Neural cell (in vitro differentiated cells): Measurements from ENCODE around the gene MDN1. TPM values are rescaled to one million over a fixed set of nuclear protein-coding genes. Genes with fewer than 3 reads are reported as not detected.

Source experiments
- H2AFZ ChIP-seq: fragments of 200-600, 300-800 bp; sonication (generic), shearing (Covaris generic); 2 replicates; pipeline ENCODE4 v1.6.0; 2014; ENCODE audit warnings: low read depth, mild to moderate bottlenecking, antibody characterized with exemption, low read length, moderate library complexity
- H3F3A ChIP-seq: fragments of 200-600 bp; shearing (Covaris generic); 2 replicates; pipeline ENCODE4 v1.6.1; 2016; ENCODE audit warnings: mild to moderate bottlenecking, moderate library complexity, mixed read lengths, antibody characterized with exemption, low read length; ENCODE audit not compliant: insufficient read depth, poor library complexity, severe bottlenecking
- H3K27ac ChIP-seq: fragments of 200-600, 300-800 bp; sonication (generic), shearing (Covaris generic); 2 replicates; pipeline ENCODE4 v1.5.1; 2014; ENCODE audit warnings: mild to moderate bottlenecking, low read length, moderate library complexity
- H3K27me3 ChIP-seq: fragments of 300-800, 200-600 bp; sonication (generic), shearing (Covaris generic); 2 replicates; pipeline ENCODE4 v1.6.0; 2014; ENCODE audit warnings: mild to moderate bottlenecking, low read depth, low read length, moderate library complexity; ENCODE audit not compliant: insufficient read depth
- H3K36me3 ChIP-seq: fragments of 300-800, 200-600 bp; sonication (generic), shearing (Covaris generic); 2 replicates; pipeline ENCODE4 v1.5.1; 2014; ENCODE audit warnings: mild to moderate bottlenecking, antibody characterized with exemption, low read length, moderate library complexity; ENCODE audit not compliant: insufficient read depth
- H3K4me2 ChIP-seq: fragments of 300-800, 200-600 bp; sonication (generic), shearing (Covaris generic); 2 replicates; pipeline ENCODE4 v1.6.0; 2014; ENCODE audit warnings: mild to moderate bottlenecking, low read length
- H3K4me3 ChIP-seq: fragments of 300-800, 200-600 bp; sonication (generic), shearing (Covaris generic); 2 replicates; pipeline ENCODE4 v1.5.1; 2014; ENCODE audit warnings: mild to moderate bottlenecking, low read length, moderate library complexity
- H3K79me2 ChIP-seq: fragments of 200-600 bp; shearing (Covaris generic); replicated peaks from 2 replicates; pipeline ENCODE4 v1.6.0; 2014; ENCODE audit warnings: mild to moderate bottlenecking, low read length, moderate library complexity; ENCODE audit not compliant: insufficient read depth
- H3K9ac ChIP-seq: fragments of 300-800, 200-600 bp; sonication (generic), shearing (Covaris generic); 2 replicates; pipeline ENCODE4 v1.6.1; 2016; ENCODE audit warnings: mild to moderate bottlenecking, low read length, mixed read lengths
- H3K9me2 ChIP-seq: fragments of 200-600 bp; shearing (Covaris generic); 2 replicates; pipeline ENCODE4 v1.6.1; 2016; ENCODE audit warnings: mild to moderate bottlenecking, low read length, mixed read lengths; ENCODE audit not compliant: insufficient read depth
- H3K9me3 ChIP-seq: fragments of 200-600, 300-800 bp; sonication (generic), shearing (Covaris generic); 2 replicates; pipeline ENCODE4 v1.6.1; 2016; ENCODE audit warnings: mild to moderate bottlenecking, mixed run types, low read length, moderate library complexity, mixed read lengths
- H4K20me1 ChIP-seq: fragments of 200-600 bp; shearing (Covaris generic); 2 replicates; pipeline ENCODE4 v1.6.1; 2016; ENCODE audit warnings: mild to moderate bottlenecking, mixed run types; ENCODE audit not compliant: insufficient read depth
- EP300 ChIP-seq: fragments of 450-650 bp; conservative IDR thresholded peaks from 2 replicates; pipeline ENCODE4 v1.6.1; 2014; ENCODE audit warnings: antibody characterized with exemption, mild to moderate bottlenecking, moderate library complexity; ENCODE audit not compliant: poor library complexity, severe bottlenecking
- MXI1 ChIP-seq: fragments of 450-650 bp; conservative IDR thresholded peaks from 2 replicates; pipeline ENCODE4 v1.6.1; 2014; ENCODE audit warnings: antibody characterized with exemption, mild to moderate bottlenecking; ENCODE audit not compliant: poor library complexity, severe bottlenecking
- POLR2AphosphoS5 ChIP-seq: IDR thresholded peaks from 2 replicates; pipeline ENCODE4 v1.6.1; 2012
- RAD21 ChIP-seq: fragments of 450-650 bp; conservative IDR thresholded peaks from 2 replicates; pipeline ENCODE4 v1.6.1; 2014; ENCODE audit warnings: antibody characterized with exemption, mild to moderate bottlenecking, moderate library complexity
- SMC3 ChIP-seq: fragments of 450-650 bp; conservative IDR thresholded peaks from 2 replicates; pipeline ENCODE4 v1.6.1; 2014; ENCODE audit warnings: antibody characterized with exemption, mild to moderate bottlenecking, moderate library complexity; ENCODE audit not compliant: poor library complexity
- TAF1 ChIP-seq: IDR thresholded peaks from 2 replicates; pipeline ENCODE4 v1.6.1; 2012; ENCODE audit warnings: low read depth
- polyA plus RNA-seq: library from polyadenylated mRNA; depleted of rRNA; stranded (reverse); fragments of >200 nt; gene quantifications from 2 replicates; pipeline ENCODE4 v1.2.3, GENCODE V29; 2014
- TF ChIP-seq, protein P1 (sequence below): fragments of 450-650 bp; IDR thresholded peaks from 2 replicates; pipeline ENCODE4 v1.5.1; 2014; ENCODE audit warnings: antibody characterized with exemption, mild to moderate bottlenecking, moderate library complexity; ENCODE audit not compliant: poor library complexity, severe bottlenecking
- TF ChIP-seq, protein P2 (sequence below): IDR thresholded peaks from 2 replicates; pipeline ENCODE4 v1.6.1; 2012; ENCODE audit warnings: borderline replicate concordance

The MDN1 gene
- polyA plus RNA-seq, 1 donor from 2014 or later: 17.8 TPM

DNA sequence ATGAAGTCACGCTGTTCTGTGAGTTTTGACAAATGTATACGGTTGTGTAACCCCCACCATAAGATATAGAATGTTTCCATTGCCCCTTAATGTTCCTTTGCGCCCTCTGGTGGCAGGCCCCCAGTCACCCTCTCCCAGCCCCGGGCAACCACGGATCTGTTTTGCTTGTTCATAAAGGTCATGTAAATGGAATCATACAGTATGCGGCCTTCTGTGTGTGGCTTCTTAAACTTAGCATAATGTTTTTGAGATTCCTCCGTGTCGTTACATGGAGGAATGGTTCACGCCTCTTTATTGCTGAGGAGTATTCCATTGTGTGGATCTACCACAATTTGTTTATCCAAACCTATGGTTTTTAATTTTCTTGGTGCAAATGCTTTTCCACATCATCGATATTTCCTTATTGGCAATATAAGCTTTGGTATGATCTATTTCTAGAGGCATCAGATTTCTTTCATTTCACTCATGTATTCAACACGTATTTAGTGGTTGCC, 209.4 kb downstream of the MDN1 start:
- Histone ChIP-seq H4K20me1 (no peaks in the 10 kb centered on the region), H2AFZ (no peak overlapping the region), H3K27me3 (no peaks in the 10 kb centered on the region), H3K9me2 (no peaks in the 10 kb centered on the region), H3K9ac (no peak overlapping the region), H3K9me3 (no peaks in the 10 kb centered on the region), H3F3A (no peaks in the 10 kb centered on the region), H3K27ac (no peak overlapping the region), H3K4me2 (no peak overlapping the region), H3K4me3 (no peak overlapping the region), H3K36me3 (no peaks in the 10 kb centered on the region), H3K79me2 (no peaks in the 10 kb centered on the region)
- TF ChIP-seq SMC3 (peak; percentile 57), MXI1 (no peak), POLR2AphosphoS5 (no peak), RAD21 (peak; percentile 16), EP300 (no peak)
- TF ChIP-seq, protein P1, sequence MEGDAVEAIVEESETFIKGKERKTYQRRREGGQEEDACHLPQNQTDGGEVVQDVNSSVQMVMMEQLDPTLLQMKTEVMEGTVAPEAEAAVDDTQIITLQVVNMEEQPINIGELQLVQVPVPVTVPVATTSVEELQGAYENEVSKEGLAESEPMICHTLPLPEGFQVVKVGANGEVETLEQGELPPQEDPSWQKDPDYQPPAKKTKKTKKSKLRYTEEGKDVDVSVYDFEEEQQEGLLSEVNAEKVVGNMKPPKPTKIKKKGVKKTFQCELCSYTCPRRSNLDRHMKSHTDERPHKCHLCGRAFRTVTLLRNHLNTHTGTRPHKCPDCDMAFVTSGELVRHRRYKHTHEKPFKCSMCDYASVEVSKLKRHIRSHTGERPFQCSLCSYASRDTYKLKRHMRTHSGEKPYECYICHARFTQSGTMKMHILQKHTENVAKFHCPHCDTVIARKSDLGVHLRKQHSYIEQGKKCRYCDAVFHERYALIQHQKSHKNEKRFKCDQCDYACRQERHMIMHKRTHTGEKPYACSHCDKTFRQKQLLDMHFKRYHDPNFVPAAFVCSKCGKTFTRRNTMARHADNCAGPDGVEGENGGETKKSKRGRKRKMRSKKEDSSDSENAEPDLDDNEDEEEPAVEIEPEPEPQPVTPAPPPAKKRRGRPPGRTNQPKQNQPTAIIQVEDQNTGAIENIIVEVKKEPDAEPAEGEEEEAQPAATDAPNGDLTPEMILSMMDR: peak; percentile 43

DNA sequence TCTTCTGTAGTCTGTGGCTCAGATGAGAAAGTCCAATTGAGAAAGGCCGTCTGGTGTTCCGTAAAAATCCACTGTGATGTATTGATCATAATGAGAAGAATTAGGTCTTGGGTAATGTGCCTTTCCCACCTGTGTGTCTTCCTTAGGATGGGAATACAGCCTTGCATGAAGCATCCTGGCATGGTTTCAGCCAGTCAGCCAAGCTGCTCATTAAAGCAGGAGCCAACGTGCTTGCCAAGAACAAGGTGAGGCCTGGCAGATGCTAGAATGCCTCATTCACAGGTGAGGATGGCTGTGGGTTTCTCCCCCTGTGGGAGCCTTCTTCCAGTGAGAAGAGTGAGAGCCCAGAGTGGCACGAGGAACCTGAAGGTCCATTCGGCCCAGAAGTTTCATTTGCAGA, 213.7 kb downstream of the MDN1 start:
- no peaks in the 10 kb centered on the region for H3K9me3 ChIP-seq
- no peaks in the 10 kb centered on the region for H3K79me2 ChIP-seq
- no peak overlapping the region for H3K9ac ChIP-seq
- TF ChIP-seq, protein P2, sequence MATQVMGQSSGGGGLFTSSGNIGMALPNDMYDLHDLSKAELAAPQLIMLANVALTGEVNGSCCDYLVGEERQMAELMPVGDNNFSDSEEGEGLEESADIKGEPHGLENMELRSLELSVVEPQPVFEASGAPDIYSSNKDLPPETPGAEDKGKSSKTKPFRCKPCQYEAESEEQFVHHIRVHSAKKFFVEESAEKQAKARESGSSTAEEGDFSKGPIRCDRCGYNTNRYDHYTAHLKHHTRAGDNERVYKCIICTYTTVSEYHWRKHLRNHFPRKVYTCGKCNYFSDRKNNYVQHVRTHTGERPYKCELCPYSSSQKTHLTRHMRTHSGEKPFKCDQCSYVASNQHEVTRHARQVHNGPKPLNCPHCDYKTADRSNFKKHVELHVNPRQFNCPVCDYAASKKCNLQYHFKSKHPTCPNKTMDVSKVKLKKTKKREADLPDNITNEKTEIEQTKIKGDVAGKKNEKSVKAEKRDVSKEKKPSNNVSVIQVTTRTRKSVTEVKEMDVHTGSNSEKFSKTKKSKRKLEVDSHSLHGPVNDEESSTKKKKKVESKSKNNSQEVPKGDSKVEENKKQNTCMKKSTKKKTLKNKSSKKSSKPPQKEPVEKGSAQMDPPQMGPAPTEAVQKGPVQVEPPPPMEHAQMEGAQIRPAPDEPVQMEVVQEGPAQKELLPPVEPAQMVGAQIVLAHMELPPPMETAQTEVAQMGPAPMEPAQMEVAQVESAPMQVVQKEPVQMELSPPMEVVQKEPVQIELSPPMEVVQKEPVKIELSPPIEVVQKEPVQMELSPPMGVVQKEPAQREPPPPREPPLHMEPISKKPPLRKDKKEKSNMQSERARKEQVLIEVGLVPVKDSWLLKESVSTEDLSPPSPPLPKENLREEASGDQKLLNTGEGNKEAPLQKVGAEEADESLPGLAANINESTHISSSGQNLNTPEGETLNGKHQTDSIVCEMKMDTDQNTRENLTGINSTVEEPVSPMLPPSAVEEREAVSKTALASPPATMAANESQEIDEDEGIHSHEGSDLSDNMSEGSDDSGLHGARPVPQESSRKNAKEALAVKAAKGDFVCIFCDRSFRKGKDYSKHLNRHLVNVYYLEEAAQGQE: no peak
- TF ChIP-seq POLR2AphosphoS5 (no peak), MXI1 (no peak), RAD21 (no peak), TAF1 (no peak), SMC3 (no peak)
- TF ChIP-seq, protein P1: no peak
- no peaks in the 10 kb centered on the region for H3K27me3 ChIP-seq
- no peak overlapping the region for H3K27ac ChIP-seq
- no peaks in the 10 kb centered on the region for H3F3A ChIP-seq
- no peaks in the 10 kb centered on the region for H4K20me1 ChIP-seq
- H3K4me3 ChIP-seq: no peak overlapping the region
- no peaks in the 10 kb centered on the region for H3K36me3 ChIP-seq
- H3K9me2 ChIP-seq: no peaks in the 10 kb centered on the region
- no peak overlapping the region for H2AFZ ChIP-seq
- no peak overlapping the region for H3K4me2 ChIP-seq
